Ishikawa (cell line): ENCODE measurements around the gene VPS33A.

Experiments
- CEBPB ChIP-seq: IDR thresholded peaks from 2 replicates; pipeline ENCODE4 v1.6.1; 2012
- REST ChIP-seq: IDR thresholded peaks from 2 replicates; pipeline ENCODE4 v1.6.1; 2012; ENCODE audit warnings: low read depth, mild to moderate bottlenecking

- TF ChIP-seq REST (no peak), CEBPB (no peak)
These were observed 17.4 kb upstream of the VPS33A start for GRCh38 chr12:122283680-122284079.
